MM.1S (cell line): Measurements from ENCODE around the gene FGFRL1.

ENCODE experiments used
- DNase-seq: peaks from one replicate; pipeline ENCODE4 v3.0.0-alpha.2; 2015
- H2AFZ ChIP-seq: fragments of 300-600 bp; sonication (generic); 2 replicates; pipeline ENCODE4 v1.6.0; 2016; ENCODE audit warnings: antibody characterized with exemption, low read length
- H3F3A ChIP-seq: fragments of 300-600 bp; sonication (generic); 2 replicates; pipeline ENCODE4 v1.6.1; 2016; ENCODE audit warnings: mild to moderate bottlenecking, antibody characterized with exemption, low read length, moderate library complexity, mixed read lengths; ENCODE audit not compliant: insufficient read depth
- H3K27ac ChIP-seq: fragments of 300-600 bp; sonication (generic); 2 replicates; pipeline ENCODE4 v1.5.1; 2016; ENCODE audit warnings: mild to moderate bottlenecking, low read length
- H3K27me3 ChIP-seq: fragments of 300-600 bp; sonication (generic); replicated peaks from 2 replicates; pipeline ENCODE4 v1.6.0; 2016; ENCODE audit warnings: low read length; ENCODE audit not compliant: insufficient read depth
- H3K36me3 ChIP-seq: fragments of 300-600 bp; sonication (generic); replicated peaks from 2 replicates; pipeline ENCODE4 v1.6.1; 2016; ENCODE audit warnings: mild to moderate bottlenecking, low read length, mixed read lengths; ENCODE audit not compliant: insufficient read depth
- H3K4me1 ChIP-seq: fragments of 300-600 bp; sonication (generic); 2 replicates; pipeline ENCODE4 v1.6.1; 2016; ENCODE audit warnings: low read length, mixed read lengths
- H3K4me2 ChIP-seq: fragments of 300-600 bp; sonication (generic); 2 replicates; pipeline ENCODE4 v1.6.0; 2016; ENCODE audit warnings: low read depth, low read length
- H3K4me3 ChIP-seq: fragments of 300-600 bp; sonication (generic); 2 replicates; pipeline ENCODE4 v1.5.1; 2016; ENCODE audit warnings: low read length, mixed read lengths
- H3K79me2 ChIP-seq: fragments of 300-600 bp; sonication (generic); 2 replicates; pipeline ENCODE4 v1.6.1; 2016; ENCODE audit warnings: mixed run types, low read length, mixed read lengths
- H3K9ac ChIP-seq: fragments of 300-600 bp; sonication (generic); 2 replicates; pipeline ENCODE4 v1.6.1; 2016; ENCODE audit warnings: low read length, mixed read lengths
- H3K9me2 ChIP-seq: fragments of 300-600 bp; sonication (generic); replicated peaks from 2 replicates; pipeline ENCODE4 v1.6.1; 2016; ENCODE audit warnings: mild to moderate bottlenecking, low read length, mixed read lengths; ENCODE audit not compliant: insufficient read depth
- H3K9me3 ChIP-seq: fragments of 300-600 bp; sonication (generic); replicated peaks from 2 replicates; pipeline ENCODE4 v1.6.1; 2016; ENCODE audit warnings: mild to moderate bottlenecking, low read length, mixed read lengths; ENCODE audit not compliant: insufficient read depth
- H4K20me1 ChIP-seq: fragments of 300-600 bp; sonication (generic); 2 replicates; pipeline ENCODE4 v1.6.1; 2016; ENCODE audit warnings: mild to moderate bottlenecking, low read length, moderate library complexity, mixed read lengths; ENCODE audit not compliant: insufficient read depth
- CTCF ChIP-seq: fragments of 300-600 bp; sonication (generic); IDR thresholded peaks from 2 replicates; pipeline ENCODE4 v1.5.1; 2016; ENCODE audit warnings: antibody characterized with exemption, low read length, mixed read lengths
- EZH2 ChIP-seq: fragments of 300-600 bp; sonication (generic); optimal IDR thresholded peaks from 2 replicates; pipeline ENCODE3; 2017; ENCODE audit warnings: low read depth, mild to moderate bottlenecking, antibody characterized with exemption, low read length, mixed read lengths
- EZH2phosphoT487 ChIP-seq: fragments of 300-600 bp; sonication (generic); IDR thresholded peaks from 2 replicates; pipeline ENCODE4 v1.6.1; 2018; ENCODE audit warnings: antibody characterized with exemption, low read length

The FGFRL1 gene

DNA sequence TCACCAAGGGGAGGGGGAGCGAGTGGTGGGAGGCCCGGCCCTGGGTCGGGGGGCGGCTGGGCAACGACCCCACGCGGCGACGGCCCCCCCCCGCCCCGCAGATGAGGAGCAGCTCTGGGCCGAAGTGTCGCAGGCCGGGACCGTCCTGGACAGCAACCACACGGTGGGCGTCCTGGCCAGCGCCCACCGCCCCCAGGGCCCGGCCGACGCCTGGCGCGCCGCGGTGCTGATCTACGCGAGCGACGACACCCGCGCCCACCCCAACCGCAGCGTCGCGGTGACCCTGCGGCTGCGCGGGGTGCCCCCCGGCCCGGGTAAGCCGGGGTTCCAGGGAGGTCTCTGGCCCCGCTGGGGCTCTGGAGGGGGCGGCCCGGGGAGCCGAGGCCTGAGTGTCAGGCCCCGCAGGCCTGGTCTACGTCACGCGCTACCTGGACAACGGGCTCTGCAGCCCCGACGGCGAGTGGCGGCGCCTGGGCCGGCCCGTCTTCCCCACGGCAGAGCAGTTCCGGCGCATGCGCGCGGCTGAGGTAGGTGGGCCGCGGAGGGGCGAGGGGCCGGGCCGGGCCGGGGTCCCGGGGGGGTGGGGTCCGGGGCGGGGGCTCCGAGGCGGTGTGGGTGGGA lies 8.7 kb upstream of the FGFRL1 start:
- Histone ChIP-seq H4K20me1 (no peaks in the 10 kb centered on the region), H3K9ac (no peak overlapping the region), H3K4me2 (no peak overlapping the region), H3K4me1 (no peaks in the 10 kb centered on the region), H2AFZ (no peak overlapping the region), H3F3A (no peaks in the 10 kb centered on the region), H3K9me3 (no peaks in the 10 kb centered on the region), H3K36me3 (no peaks in the 10 kb centered on the region), H3K9me2 (no peaks in the 10 kb centered on the region), H3K27ac (no peak overlapping the region), H3K4me3 (no peak overlapping the region), H3K27me3 (no peaks in the 10 kb centered on the region), H3K79me2 (no peaks in the 10 kb centered on the region)
- DNase-seq, result no peak
- no peak for TF ChIP-seq CTCF
- no peak for TF ChIP-seq EZH2phosphoT487
- no peak for TF ChIP-seq EZH2

- H3K9ac ChIP-seq, result no peak overlapping the region
- H3F3A ChIP-seq, result no peaks in the 10 kb centered on the region
- TF ChIP-seq EZH2phosphoT487 (no peak), EZH2 (no peak), CTCF (no peak)
- H3K4me3 ChIP-seq, result no peak overlapping the region
- no peaks in the 10 kb centered on the region for H3K36me3 ChIP-seq
- DNase-seq, result no peak
- no peaks in the 10 kb centered on the region for H3K27me3 ChIP-seq
- no peaks in the 10 kb centered on the region for H3K79me2 ChIP-seq
- H4K20me1 ChIP-seq, result no peaks in the 10 kb centered on the region
- H3K4me2 ChIP-seq, result no peak overlapping the region
- no peaks in the 10 kb centered on the region for H3K9me3 ChIP-seq
- no peaks in the 10 kb centered on the region for H3K9me2 ChIP-seq
- H2AFZ ChIP-seq, result no peak overlapping the region
- no peak overlapping the region for H3K27ac ChIP-seq
- H3K4me1 ChIP-seq, result no peaks in the 10 kb centered on the region
These were observed 8.0 kb upstream of the FGFRL1 start for GRCh38 chr4:1003271-1004070.

DNA sequence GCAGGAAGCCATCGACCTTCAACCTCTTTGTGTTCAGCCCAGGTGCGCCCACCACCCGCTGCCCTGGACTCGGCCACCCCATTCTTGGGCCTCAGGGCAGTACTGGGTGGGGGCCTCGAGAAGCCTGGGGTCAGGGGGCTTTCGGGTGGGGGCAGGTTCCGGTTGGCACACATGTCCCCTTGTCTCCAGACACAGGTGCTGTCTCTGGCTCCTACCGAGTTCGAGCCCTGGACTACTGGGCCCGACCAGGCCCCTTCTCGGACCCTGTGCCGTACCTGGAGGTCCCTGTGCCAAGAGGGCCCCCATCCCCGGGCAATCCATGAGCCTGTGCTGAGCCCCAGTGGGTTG lies 7.4 kb upstream of the FGFRL1 start:
- H3K9me2 ChIP-seq, result no peaks in the 10 kb centered on the region
- H4K20me1 ChIP-seq, result no peaks in the 10 kb centered on the region
- H3K4me3 ChIP-seq, result no peak overlapping the region
- no peaks in the 10 kb centered on the region for H3F3A ChIP-seq
- H3K27ac ChIP-seq, result no peak overlapping the region
- no peaks in the 10 kb centered on the region for H3K9me3 ChIP-seq
- no peak overlapping the region for H2AFZ ChIP-seq
- H3K79me2 ChIP-seq, result no peaks in the 10 kb centered on the region
- H3K4me1 ChIP-seq, result no peaks in the 10 kb centered on the region
- H3K4me2 ChIP-seq, result no peak overlapping the region
- no peak overlapping the region for H3K9ac ChIP-seq
- no peak for DNase-seq
- TF ChIP-seq EZH2, result no peak
- TF ChIP-seq CTCF, result no peak
- H3K27me3 ChIP-seq, result no peaks in the 10 kb centered on the region
- H3K36me3 ChIP-seq, result no peaks in the 10 kb centered on the region
